H4 (cell line): Measurements from ENCODE around the gene NIPA2. TPM values are rescaled to one million over a fixed set of nuclear protein-coding genes. Genes with fewer than 3 reads are reported as not detected.

Source experiments
- DNase-seq: peaks from one replicate; pipeline ENCODE4 v3.0.0-alpha.2; 2015; ENCODE audit warnings: low spot score
- total RNA-seq: library from RNA; depleted of rRNA; stranded (reverse); fragments of >200 nt; shearing (Covaris generic); gene quantifications from 2 replicates; pipeline ENCODE4 v1.2.3, GENCODE V29; 2014; rRNA removed

NIPA2 gene
- total RNA-seq, 1 experiment from 2014 or later, result 125 TPM

- no peak for DNase-seq
Measured at GRCh38 chr15:22902981-22903380, 64.5 kb downstream of the NIPA2 start.

- no peak for DNase-seq
Measured at GRCh38 chr15:22903427-22903826, 65.0 kb downstream of the NIPA2 start.

GRCh38 chr15:22903961-22904534, 65.6 kb downstream of the NIPA2 start:
- no peak for DNase-seq

- DNase-seq, result no peak
Measured at GRCh38 chr15:22904736-22905135, 66.3 kb downstream of the NIPA2 start.

- no peak for DNase-seq
Measured at GRCh38 chr15:22907161-22907950, 68.9 kb downstream of the NIPA2 start.

- DNase-seq, result no peak
Measured at GRCh38 chr15:22908830-22909229, 70.4 kb downstream of the NIPA2 start.

GRCh38 chr15:22911306-22911705, 72.8 kb downstream of the NIPA2 start:
- DNase-seq, result no peak

- DNase-seq, result no peak
Measured at GRCh38 chr15:22912256-22912655, 73.8 kb downstream of the NIPA2 start.

GRCh38 chr15:22913646-22914380, 75.3 kb downstream of the NIPA2 start:
- no peak for DNase-seq

GRCh38 chr15:22915866-22916515, 77.5 kb downstream of the NIPA2 start:
- no peak for DNase-seq

GRCh38 chr15:22916606-22917350, 78.3 kb downstream of the NIPA2 start:
- DNase-seq, result no peak

GRCh38 chr15:22917556-22917955, 79.1 kb downstream of the NIPA2 start:
- DNase-seq, result no peak

Other genes starting within 250 kb of the NIPA2 start
- gene NIPA1, start 52.0 kb upstream of the NIPA2 start, total RNA-seq, result 9.8 and 11.1 TPM in 2 replicates
- gene CYFIP1, start 141.7 kb downstream of the NIPA2 start, total RNA-seq, result 38.4 and 39.3 TPM in 2 replicates
- 15.8 and 17.2 TPM in 2 replicates for gene TUBGCP5, start 200.9 kb downstream of the NIPA2 start, total RNA-seq